ENCODE data around the gene STAG1. TPM values are rescaled to one million over a fixed set of nuclear protein-coding genes. Genes with fewer than 3 reads are reported as not detected.

Gene STAG1
- polyA plus RNA-seq, 3 donors, result 7.2 to 10.0 (median 7.5) TPM

GRCh38 chr3:136730595-136731273, 21.4 kb downstream of the STAG1 start:
- intact Hi-C loops (cut with micrococcal nuclease), result no loop called here
- Mint-ChIP-seq H3K27me3 (ENCODE audit: low read depth in 3 of 3) (no peaks in the 10 kb centered on the region), H3K27ac (peak overlapping the region in 2 of 7 donors; percentile 11 to 44), H3K9me3 (peaks cover 0 to 1% (median 0%) of the 10 kb centered on the region in 7 donors), H3K36me3 (no peaks in the 10 kb centered on the region), H3K4me1 (peaks cover 42% of the 10 kb centered on the region), H3K4me3 (no peak overlapping the region)
- H3K27ac ChIP-seq (ENCODE audit: low read depth in 1 of 2, low read length in 2 of 2), result peak overlapping the region in 1 of 2 donors; percentile 24
- peaks cover 7 to 22% of the 10 kb centered on the region in 2 donors for H3K4me1 ChIP-seq (ENCODE audit: control insufficient read depth in 1 of 2, insufficient read depth in 2 of 2, low read length in 2 of 2)
- no peak for TF ChIP-seq CTCF (IDR thresholded peaks at IDR 0.05)
- no peaks in the 10 kb centered on the region for H3K36me3 ChIP-seq (replicated peaks in 1 of 2; ENCODE audit: control insufficient read depth in 1 of 2, insufficient read depth in 2 of 2, low read length in 2 of 2)
- DNase-seq, result no peak
- no peaks in the 10 kb centered on the region for H3K27me3 ChIP-seq (ENCODE audit: control insufficient read depth in 2 of 2, insufficient read depth in 2 of 2, low read length in 2 of 2)
- peaks cover 16% of the 10 kb centered on the region for H4K20me1 ChIP-seq (ENCODE audit: insufficient read depth, low read length)
- H3K79me2 ChIP-seq (ENCODE audit: insufficient read depth, low read length), result peaks cover 100% of the 10 kb centered on the region
- no peak overlapping the region for H2AFZ ChIP-seq (ENCODE audit: insufficient read depth, low read depth, low read length, poor library complexity, severe bottlenecking)
- no peaks in the 10 kb centered on the region for H3K9me3 ChIP-seq (replicated peaks in 1 of 2; ENCODE audit: control insufficient read depth in 1 of 2, insufficient read depth in 1 of 2, low read length in 2 of 2)
- H3K4me2 ChIP-seq (replicated peaks; ENCODE audit: extremely low read depth, low read length, poor library complexity, severe bottlenecking), result no peak overlapping the region
- no peak overlapping the region for H3K4me3 ChIP-seq (replicated peaks in 1 of 3; ENCODE audit: low read depth in 2 of 3, low read length in 3 of 3)
- no peak overlapping the region for H3K9ac ChIP-seq (ENCODE audit: insufficient read depth, low read length, poor library complexity, severe bottlenecking)

- Mint-ChIP-seq H3K27me3 (ENCODE audit: low read depth in 3 of 3) (no peaks in the 10 kb centered on the region), H3K9me3 (peaks cover 0 to 1% (median 0%) of the 10 kb centered on the region in 7 donors), H3K27ac (peak overlapping the region in 4 of 7 donors; percentile 63 to 82 (median 64)), H3K4me1 (peaks cover 43% of the 10 kb centered on the region), H3K36me3 (no peaks in the 10 kb centered on the region), H3K4me3 (no peak overlapping the region)
- Histone ChIP-seq H4K20me1 (ENCODE audit: insufficient read depth, low read length) (peaks cover 19% of the 10 kb centered on the region), H3K36me3 (replicated peaks in 1 of 2; ENCODE audit: control insufficient read depth in 1 of 2, insufficient read depth in 2 of 2, low read length in 2 of 2) (no peaks in the 10 kb centered on the region), H3K4me1 (ENCODE audit: control insufficient read depth in 1 of 2, insufficient read depth in 2 of 2, low read length in 2 of 2) (peaks cover 10 to 17% of the 10 kb centered on the region in 2 donors), H3K9ac (ENCODE audit: insufficient read depth, low read length, poor library complexity, severe bottlenecking) (no peak overlapping the region), H3K4me2 (replicated peaks; ENCODE audit: extremely low read depth, low read length, poor library complexity, severe bottlenecking) (peak overlapping the region; percentile 21), H2AFZ (ENCODE audit: insufficient read depth, low read depth, low read length, poor library complexity, severe bottlenecking) (no peak overlapping the region), H3K27me3 (ENCODE audit: control insufficient read depth in 2 of 2, insufficient read depth in 2 of 2, low read length in 2 of 2) (no peaks in the 10 kb centered on the region), H3K79me2 (ENCODE audit: insufficient read depth, low read length) (peaks cover 99% of the 10 kb centered on the region), H3K4me3 (replicated peaks in 1 of 3; ENCODE audit: low read depth in 2 of 3, low read length in 3 of 3) (no peak overlapping the region), H3K9me3 (replicated peaks in 1 of 2; ENCODE audit: control insufficient read depth in 1 of 2, insufficient read depth in 1 of 2, low read length in 2 of 2) (no peaks in the 10 kb centered on the region), H3K27ac (ENCODE audit: low read depth in 1 of 2, low read length in 2 of 2) (peak overlapping the region in 1 of 2 donors; percentile 41)
- WGBS (ENCODE audit: insufficient coverage), result 97% methylated on average over 3 of the region's 6 CpGs
- no peak for DNase-seq
- intact Hi-C loops (cut with micrococcal nuclease), result no loop called here
- no peak for TF ChIP-seq CTCF (IDR thresholded peaks at IDR 0.05)
Observed at GRCh38 chr3:136728918-136729317, 23.3 kb downstream of the STAG1 start.

Data from CD14-positive monocyte (primary cell).